Measurements from ENCODE around the gene PMFBP1. TPM values are rescaled to one million over a fixed set of nuclear protein-coding genes. Genes with fewer than 3 reads are reported as not detected.

PMFBP1 gene
- total and polyA plus RNA-seq, 2 donors (not counting 1 experiment from before 2014, with no cell fraction given) = 1.2 to 9.5 TPM

DNA sequence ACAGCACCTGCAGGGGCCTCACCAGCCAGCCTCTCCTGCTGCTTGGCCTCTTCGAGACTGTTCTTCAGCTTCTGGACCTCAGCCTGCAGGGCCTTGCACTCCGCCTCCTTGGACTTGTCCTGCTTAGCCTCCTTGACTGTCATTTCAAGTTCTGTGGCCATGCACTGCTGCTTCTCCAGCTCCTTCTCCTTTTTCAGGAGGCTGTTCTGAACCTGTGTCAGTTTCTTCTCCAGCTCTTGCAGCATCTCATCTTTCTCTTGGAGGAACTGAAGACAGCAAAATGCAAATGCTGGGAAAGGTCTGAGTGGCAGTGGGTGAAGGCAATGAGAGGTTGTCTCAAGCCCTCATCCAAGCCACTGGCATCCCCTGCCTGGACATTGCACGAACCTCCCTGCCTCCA is 39.2 kb downstream of the PMFBP1 start:
- ATAC-seq (ENCODE audit: low read depth) = no peak
- Histone ChIP-seq H3K4me1 (ENCODE audit: control insufficient read depth in 2 of 2, insufficient read depth in 2 of 2, low read length in 2 of 2) (no peaks in the 10 kb centered on the region), H3K27ac (ENCODE audit: low read length in 2 of 2) (no peak overlapping the region), H4K20me1 (ENCODE audit: control insufficient read depth, insufficient read depth, low read length, poor library complexity, severe bottlenecking) (no peaks in the 10 kb centered on the region), H3K9ac (ENCODE audit: low read length) (no peak overlapping the region), H2AFZ (ENCODE audit: insufficient read depth, low read depth, low read length, poor library complexity, severe bottlenecking) (no peak overlapping the region), H3K36me3 (replicated peaks in 1 of 2; ENCODE audit: control extremely low read depth in 1 of 2, control insufficient read depth in 1 of 2, extremely low read depth in 1 of 2, insufficient read depth in 2 of 2, low read length in 1 of 2) (no peaks in the 10 kb centered on the region), H3K4me2 (replicated peaks; ENCODE audit: low read depth, low read length, poor library complexity, severe bottlenecking) (no peak overlapping the region), H3K79me2 (ENCODE audit: control insufficient read depth, insufficient read depth, low read length) (no peaks in the 10 kb centered on the region), H3K4me3 (ENCODE audit: control extremely low read depth in 1 of 5, extremely low read depth in 1 of 5, insufficient read depth in 1 of 5, low read depth in 2 of 5, low read length in 4 of 5) (no peak overlapping the region), H3K27me3 (replicated peaks in 1 of 4; ENCODE audit: control extremely low read depth in 1 of 4, control insufficient read depth in 3 of 4, insufficient read depth in 4 of 4, low read length in 3 of 4) (no peaks in the 10 kb centered on the region), H3K9me3 (ENCODE audit: control extremely low read depth in 1 of 3, control insufficient read depth in 2 of 3, insufficient read depth in 1 of 3, low read length in 2 of 3) (no peaks in the 10 kb centered on the region)
- 91% methylated on average over 2 of the region's 3 CpGs for WGBS (ENCODE audit: insufficient coverage)
- Mint-ChIP-seq H3K4me3 (no peak overlapping the region), H3K9me3 (ENCODE audit: insufficient read depth) (no peaks in the 10 kb centered on the region), H3K4me1 (no peaks in the 10 kb centered on the region), H3K27me3 (no peaks in the 10 kb centered on the region), H3K27ac (no peak overlapping the region)
- ChIA-PET CTCF (no interaction called here), POLR2A (no interaction called here)
- intact Hi-C loops (cut with micrococcal nuclease) = no loop called here
- TF ChIP-seq EZH2 (IDR thresholded peaks at IDR 0.05; ENCODE audit: borderline replicate concordance, insufficient read depth, low read depth, low read length, poor library complexity, severe bottlenecking) = no peak
- DNase-seq = no peak

DNA sequence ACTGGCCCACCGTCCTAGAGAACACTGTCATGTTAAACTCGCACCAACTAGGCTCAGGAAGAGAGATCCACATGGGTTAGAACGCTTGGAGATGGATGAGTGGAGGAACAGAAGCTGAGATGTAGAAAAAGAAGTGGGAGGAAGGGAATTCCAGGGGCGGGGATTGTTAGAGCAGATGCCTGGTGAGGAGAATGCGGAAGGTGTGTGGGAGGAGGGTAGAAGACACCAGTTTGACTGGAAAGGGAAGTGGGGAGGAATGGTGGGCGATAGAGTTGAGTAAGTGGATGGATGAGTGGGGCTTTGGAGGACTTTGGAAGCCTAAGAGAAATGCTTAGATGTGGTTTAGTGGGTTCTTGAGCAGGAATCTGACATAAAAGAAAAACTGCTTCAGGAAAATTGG is 40.9 kb downstream of the PMFBP1 start:
- H3K27me3 ChIP-seq (replicated peaks in 1 of 4; ENCODE audit: control extremely low read depth in 1 of 4, control insufficient read depth in 3 of 4, insufficient read depth in 4 of 4, low read length in 3 of 4) = no peaks in the 10 kb centered on the region
- no peaks in the 10 kb centered on the region for H3K4me1 ChIP-seq (ENCODE audit: control insufficient read depth in 2 of 2, insufficient read depth in 2 of 2, low read length in 2 of 2)
- TF ChIP-seq EZH2 (IDR thresholded peaks at IDR 0.05; ENCODE audit: borderline replicate concordance, insufficient read depth, low read depth, low read length, poor library complexity, severe bottlenecking) = no peak
- TF ChIP-seq, protein P1, sequence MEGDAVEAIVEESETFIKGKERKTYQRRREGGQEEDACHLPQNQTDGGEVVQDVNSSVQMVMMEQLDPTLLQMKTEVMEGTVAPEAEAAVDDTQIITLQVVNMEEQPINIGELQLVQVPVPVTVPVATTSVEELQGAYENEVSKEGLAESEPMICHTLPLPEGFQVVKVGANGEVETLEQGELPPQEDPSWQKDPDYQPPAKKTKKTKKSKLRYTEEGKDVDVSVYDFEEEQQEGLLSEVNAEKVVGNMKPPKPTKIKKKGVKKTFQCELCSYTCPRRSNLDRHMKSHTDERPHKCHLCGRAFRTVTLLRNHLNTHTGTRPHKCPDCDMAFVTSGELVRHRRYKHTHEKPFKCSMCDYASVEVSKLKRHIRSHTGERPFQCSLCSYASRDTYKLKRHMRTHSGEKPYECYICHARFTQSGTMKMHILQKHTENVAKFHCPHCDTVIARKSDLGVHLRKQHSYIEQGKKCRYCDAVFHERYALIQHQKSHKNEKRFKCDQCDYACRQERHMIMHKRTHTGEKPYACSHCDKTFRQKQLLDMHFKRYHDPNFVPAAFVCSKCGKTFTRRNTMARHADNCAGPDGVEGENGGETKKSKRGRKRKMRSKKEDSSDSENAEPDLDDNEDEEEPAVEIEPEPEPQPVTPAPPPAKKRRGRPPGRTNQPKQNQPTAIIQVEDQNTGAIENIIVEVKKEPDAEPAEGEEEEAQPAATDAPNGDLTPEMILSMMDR (IDR thresholded peaks at IDR 0.05) = no peak
- H2AFZ ChIP-seq (ENCODE audit: insufficient read depth, low read depth, low read length, poor library complexity, severe bottlenecking) = no peak overlapping the region
- no peaks in the 10 kb centered on the region for H4K20me1 ChIP-seq (ENCODE audit: control insufficient read depth, insufficient read depth, low read length, poor library complexity, severe bottlenecking)
- H3K27ac Mint-ChIP-seq = no peak overlapping the region
- no peaks in the 10 kb centered on the region for H3K36me3 ChIP-seq (replicated peaks in 1 of 2; ENCODE audit: control extremely low read depth in 1 of 2, control insufficient read depth in 1 of 2, extremely low read depth in 1 of 2, insufficient read depth in 2 of 2, low read length in 1 of 2)
- POLR2A ChIA-PET = no interaction called here
- ATAC-seq (ENCODE audit: low read depth) = no peak
- no peaks in the 10 kb centered on the region for H3K4me1 Mint-ChIP-seq
- no peak overlapping the region for H3K9ac ChIP-seq (ENCODE audit: low read length)
- no peaks in the 10 kb centered on the region for H3K9me3 ChIP-seq (ENCODE audit: control extremely low read depth in 1 of 3, control insufficient read depth in 2 of 3, insufficient read depth in 1 of 3, low read length in 2 of 3)
- H3K4me3 ChIP-seq (ENCODE audit: control extremely low read depth in 1 of 5, extremely low read depth in 1 of 5, insufficient read depth in 1 of 5, low read depth in 2 of 5, low read length in 4 of 5) = no peak overlapping the region
- intact Hi-C loops (cut with micrococcal nuclease) = no loop called here
- DNase-seq = no peak
- H3K27me3 Mint-ChIP-seq = no peaks in the 10 kb centered on the region
- no peaks in the 10 kb centered on the region for H3K9me3 Mint-ChIP-seq (ENCODE audit: insufficient read depth)
- no peak overlapping the region for H3K4me2 ChIP-seq (replicated peaks; ENCODE audit: low read depth, low read length, poor library complexity, severe bottlenecking)
- CTCF ChIA-PET = interaction anchor here (0.9 to 1.1 kb wide), 2 partner anchors 8 to 336 kb away, joined by 3 read pairs; no protein-coding TSS in a partner anchor
- H3K27ac ChIP-seq (ENCODE audit: low read length in 2 of 2) = no peak overlapping the region
- H3K4me3 Mint-ChIP-seq = no peak overlapping the region
- no peaks in the 10 kb centered on the region for H3K79me2 ChIP-seq (ENCODE audit: control insufficient read depth, insufficient read depth, low read length)
- WGBS (ENCODE audit: insufficient coverage) = 90% methylated on average over 6 of the region's 6 CpGs
